Right lung (tissue), 5 donors: Measurements from ENCODE around the gene TINAG. TPM values are rescaled to one million over a fixed set of nuclear protein-coding genes. Genes with fewer than 3 reads are reported as not detected.

Source experiments
- DNase-seq, 2 donors: peaks; one replicate each; pipeline ENCODE4 v3.0.0-alpha.2; 2013
- polyA plus RNA-seq, 5 donors: library from polyadenylated mRNA; unstranded; fragments of 120-200 nt; gene quantifications; one replicate each; pipeline versions ENCODE4 v1.2.1 to v1.2.3, GENCODE V29; 2013; ENCODE audit warnings: inconsistent platforms in 1 of 5, low replicate concordance in 1 of 5; ENCODE audit not compliant: insufficient read length in 5 of 5, insufficient read depth in 1 of 5

Gene TINAG
- polyA plus RNA-seq, 5 donors: 0.12 TPM; not detected in 4

- DNase-seq: no peak
These were observed 120.2 kb downstream of the TINAG start for GRCh38 chr6:54428431-54428830.

- DNase-seq: no peak
These were observed 123.2 kb downstream of the TINAG start for GRCh38 chr6:54431466-54431865.

Other genes starting within 250 kb of the TINAG start
- 1 to 10 TPM in 1 of 5 donors, under 1 TPM in 4; 0.14 to 1.8 (median 0.21) TPM for gene MLIP, start 197.0 kb upstream of the TINAG start, polyA plus RNA-seq